ENCODE results near the gene UBQLN4. TPM values are rescaled to one million over a fixed set of nuclear protein-coding genes. Genes with fewer than 3 reads are reported as not detected.

Gene UBQLN4
- total RNA-seq, 1 donor from 2014 or later = 61.9 TPM

- Mint-ChIP-seq H3K9me3 (no peaks in the 10 kb centered on the region), H3K4me3 (no peak overlapping the region)
These were observed 37.2 kb upstream of the UBQLN4 start for GRCh38 chr1:156090840-156091188.

GRCh38 chr1:156090138-156090839, 36.7 kb upstream of the UBQLN4 start:
- TF ChIP-seq CTCF (IDR thresholded peaks at IDR 0.05; ENCODE audit: unreplicated experiment) = no peak
- peaks cover 19% of the 10 kb centered on the region for H3K4me1 Mint-ChIP-seq
- DNase-seq (ENCODE audit: low spot score in 2 of 2, unreplicated experiment in 2 of 2) = no peak
- H3K4me3 Mint-ChIP-seq = no peak overlapping the region
- H3K27me3 Mint-ChIP-seq (ENCODE audit: low read depth) = no peaks in the 10 kb centered on the region
- peaks cover 12% of the 10 kb centered on the region for H3K36me3 Mint-ChIP-seq
- no peaks in the 10 kb centered on the region for H3K9me3 Mint-ChIP-seq
- peak overlapping the region; percentile 84 for H3K27ac Mint-ChIP-seq

More at GRCh38 chr1:156090840-156091188, 37.2 kb upstream of the UBQLN4 start:
- peaks cover 15% of the 10 kb centered on the region for H3K36me3 Mint-ChIP-seq
- peak; percentile 79 to 91 for DNase-seq (ENCODE audit: low spot score in 2 of 2, unreplicated experiment in 2 of 2)
- H3K27me3 Mint-ChIP-seq (ENCODE audit: low read depth) = no peaks in the 10 kb centered on the region
- H3K27ac Mint-ChIP-seq = peak overlapping the region; percentile 84
- TF ChIP-seq CTCF (IDR thresholded peaks at IDR 0.05; ENCODE audit: unreplicated experiment) = peak; percentile 98
- peaks cover 18% of the 10 kb centered on the region for H3K4me1 Mint-ChIP-seq

GRCh38 chr1:156089704-156090103, 36.1 kb upstream of the UBQLN4 start:
- TF ChIP-seq CTCF (IDR thresholded peaks at IDR 0.05; ENCODE audit: unreplicated experiment) = no peak
- Mint-ChIP-seq H3K9me3 (no peaks in the 10 kb centered on the region), H3K27me3 (ENCODE audit: low read depth) (no peaks in the 10 kb centered on the region), H3K36me3 (peaks cover 8% of the 10 kb centered on the region), H3K4me1 (peaks cover 25% of the 10 kb centered on the region), H3K27ac (no peak overlapping the region), H3K4me3 (no peak overlapping the region)
- no peak for DNase-seq (ENCODE audit: low spot score in 2 of 2, unreplicated experiment in 2 of 2)

- Mint-ChIP-seq H3K4me3 (no peak overlapping the region), H3K36me3 (no peaks in the 10 kb centered on the region), H3K9me3 (no peaks in the 10 kb centered on the region), H3K4me1 (peaks cover 40% of the 10 kb centered on the region), H3K27ac (peak overlapping the region; percentile 92), H3K27me3 (ENCODE audit: low read depth) (no peaks in the 10 kb centered on the region)
- DNase-seq (ENCODE audit: low spot score in 2 of 2, unreplicated experiment in 2 of 2) = no peak
- no peak for TF ChIP-seq CTCF (IDR thresholded peaks at IDR 0.05; ENCODE audit: unreplicated experiment)
These were observed 32.7 kb upstream of the UBQLN4 start for GRCh38 chr1:156086256-156086662.

GRCh38 chr1:156083800-156084790, 30.5 kb upstream of the UBQLN4 start:
- Mint-ChIP-seq H3K4me3 (peak overlapping the region; percentile 92), H3K4me1 (peaks cover 50% of the 10 kb centered on the region), H3K9me3 (no peaks in the 10 kb centered on the region), H3K27me3 (ENCODE audit: low read depth) (no peaks in the 10 kb centered on the region), H3K36me3 (peaks cover 5% of the 10 kb centered on the region), H3K27ac (peak overlapping the region; percentile 98)
- no peak for TF ChIP-seq CTCF (IDR thresholded peaks at IDR 0.05; ENCODE audit: unreplicated experiment)
- DNase-seq (ENCODE audit: low spot score in 2 of 2, unreplicated experiment in 2 of 2) = no peak
